ENCODE measurements around the gene STX11. TPM values are rescaled to one million over a fixed set of nuclear protein-coding genes. Genes with fewer than 3 reads are reported as not detected.

The STX11 gene
- total RNA-seq, 1 donor from 2014 or later: 26.4 TPM

DNA sequence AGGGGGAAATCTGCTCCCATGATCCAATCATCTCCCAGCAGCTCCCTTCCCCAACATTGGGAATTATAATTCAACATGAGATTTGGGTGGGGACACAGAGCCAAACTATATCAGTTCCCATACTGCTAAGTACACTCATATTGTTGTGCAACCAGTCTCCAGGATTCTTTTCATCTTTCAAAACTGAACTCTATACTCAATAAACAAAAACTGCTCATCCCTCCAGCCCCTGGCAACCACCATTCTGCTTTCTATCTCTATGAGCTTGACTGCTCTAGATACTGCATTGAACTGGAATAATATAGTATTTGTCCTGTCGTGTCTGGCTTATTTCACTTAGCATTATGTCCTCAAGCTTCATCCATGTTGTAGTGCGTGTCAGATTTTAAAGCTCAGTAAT, 42.9 kb downstream of the STX11 start:
- ChIA-PET POLR2A (no interaction called here), CTCF (no interaction called here)
- no peak overlapping the region for H3K27ac Mint-ChIP-seq

DNA sequence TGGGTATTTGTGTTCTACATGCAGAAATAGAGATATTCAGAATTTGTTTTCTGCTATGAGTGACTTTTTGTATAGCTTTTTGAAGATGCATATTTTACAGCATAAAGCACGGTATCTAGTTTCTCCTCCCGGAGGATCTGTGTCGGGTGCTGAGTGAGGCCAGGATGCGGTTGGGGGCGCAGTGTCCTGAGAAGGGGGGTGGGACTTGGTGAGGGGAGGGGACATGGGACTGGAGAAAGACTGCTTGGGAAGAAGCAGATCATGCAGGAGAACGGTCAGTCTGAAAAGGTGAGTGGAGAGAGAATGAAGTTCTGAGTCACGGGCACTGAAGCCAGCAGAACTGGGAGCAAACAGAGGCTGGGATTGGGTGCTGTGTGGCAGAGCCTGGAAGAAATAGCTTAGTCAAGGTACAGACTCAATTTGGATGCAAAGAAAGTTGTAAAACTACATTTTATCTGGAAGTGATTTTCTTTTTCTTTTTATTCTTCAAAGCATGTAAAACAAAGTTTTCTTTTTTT, 44.0 kb downstream of the STX11 start:
- TF ChIP-seq, protein P1, sequence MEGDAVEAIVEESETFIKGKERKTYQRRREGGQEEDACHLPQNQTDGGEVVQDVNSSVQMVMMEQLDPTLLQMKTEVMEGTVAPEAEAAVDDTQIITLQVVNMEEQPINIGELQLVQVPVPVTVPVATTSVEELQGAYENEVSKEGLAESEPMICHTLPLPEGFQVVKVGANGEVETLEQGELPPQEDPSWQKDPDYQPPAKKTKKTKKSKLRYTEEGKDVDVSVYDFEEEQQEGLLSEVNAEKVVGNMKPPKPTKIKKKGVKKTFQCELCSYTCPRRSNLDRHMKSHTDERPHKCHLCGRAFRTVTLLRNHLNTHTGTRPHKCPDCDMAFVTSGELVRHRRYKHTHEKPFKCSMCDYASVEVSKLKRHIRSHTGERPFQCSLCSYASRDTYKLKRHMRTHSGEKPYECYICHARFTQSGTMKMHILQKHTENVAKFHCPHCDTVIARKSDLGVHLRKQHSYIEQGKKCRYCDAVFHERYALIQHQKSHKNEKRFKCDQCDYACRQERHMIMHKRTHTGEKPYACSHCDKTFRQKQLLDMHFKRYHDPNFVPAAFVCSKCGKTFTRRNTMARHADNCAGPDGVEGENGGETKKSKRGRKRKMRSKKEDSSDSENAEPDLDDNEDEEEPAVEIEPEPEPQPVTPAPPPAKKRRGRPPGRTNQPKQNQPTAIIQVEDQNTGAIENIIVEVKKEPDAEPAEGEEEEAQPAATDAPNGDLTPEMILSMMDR (IDR thresholded peaks at IDR 0.05): no peak

More for the DNA sequence above, 42.9 kb downstream of the STX11 start:
- intact Hi-C loops (cut with micrococcal nuclease): no loop called here
- ATAC-seq (ENCODE audit: low read depth): no peak
- peaks cover 2% of the 10 kb centered on the region for H3K9me3 Mint-ChIP-seq
- TF ChIP-seq, protein P1 (IDR thresholded peaks at IDR 0.05): no peak
- H3K36me3 Mint-ChIP-seq (ENCODE audit: low read depth): peaks cover 7% of the 10 kb centered on the region
- no peaks in the 10 kb centered on the region for H3K4me1 Mint-ChIP-seq
- DNase-seq: no peak
- no peaks in the 10 kb centered on the region for H3K27me3 Mint-ChIP-seq
- no peak overlapping the region for H3K4me3 Mint-ChIP-seq

DNA sequence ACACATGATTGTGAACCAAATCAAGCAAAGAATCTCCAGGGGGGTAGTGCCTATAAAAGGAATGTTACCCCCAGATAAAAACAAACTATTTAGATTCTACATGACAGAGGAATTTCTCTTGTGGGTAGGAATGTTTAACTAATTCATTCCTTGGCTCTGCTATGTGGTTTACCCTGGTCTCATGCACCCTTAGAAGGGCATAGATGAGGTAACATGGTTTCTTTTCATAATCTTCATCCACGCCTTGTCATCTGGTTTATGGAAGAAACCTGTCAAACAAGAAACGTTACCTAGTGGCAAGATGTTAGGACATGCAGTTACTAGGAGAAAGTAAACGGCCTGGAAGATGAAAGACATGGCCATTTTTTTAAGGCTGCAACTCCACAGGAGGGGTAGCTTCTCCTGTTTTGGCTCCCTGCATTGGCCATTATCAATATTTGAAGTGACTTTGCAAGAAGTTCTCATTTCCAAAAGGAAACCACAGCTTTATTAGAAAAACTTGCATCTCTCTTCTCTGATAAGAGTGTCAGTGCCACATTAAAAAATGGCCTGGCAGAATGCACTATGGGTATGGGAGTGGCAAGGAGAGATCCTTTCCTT, 45.5 kb downstream of the STX11 start:
- TF ChIP-seq, protein P1 (IDR thresholded peaks at IDR 0.05): no peak
- H3K4me3 Mint-ChIP-seq: no peak overlapping the region
- H3K4me1 Mint-ChIP-seq: no peaks in the 10 kb centered on the region
- CTCF ChIA-PET: no interaction called here
- no peak for ATAC-seq (ENCODE audit: low read depth)
- peaks cover 10% of the 10 kb centered on the region for H3K9me3 Mint-ChIP-seq
- peaks cover 2% of the 10 kb centered on the region for H3K27me3 Mint-ChIP-seq
- no peak for DNase-seq
- H3K36me3 Mint-ChIP-seq (ENCODE audit: low read depth): peaks cover 2% of the 10 kb centered on the region
- POLR2A ChIA-PET: no interaction called here
- intact Hi-C loops (cut with micrococcal nuclease): no loop called here
- H3K27ac Mint-ChIP-seq: no peak overlapping the region

More for the DNA sequence above, 44.0 kb downstream of the STX11 start:
- H3K4me1 Mint-ChIP-seq: no peaks in the 10 kb centered on the region
- H3K36me3 Mint-ChIP-seq (ENCODE audit: low read depth): peaks cover under 1% of the 10 kb centered on the region
- CTCF ChIA-PET: no interaction called here
- no peak overlapping the region for H3K27ac Mint-ChIP-seq
- H3K9me3 Mint-ChIP-seq: peaks cover 9% of the 10 kb centered on the region
- POLR2A ChIA-PET: interaction anchor here (0.7 kb wide), 1 partner anchor 38 kb away, joined by 9 read pairs; no protein-coding TSS in a partner anchor
- intact Hi-C loops (cut with micrococcal nuclease): no loop called here
- no peaks in the 10 kb centered on the region for H3K27me3 Mint-ChIP-seq
- no peak overlapping the region for H3K4me3 Mint-ChIP-seq
- ATAC-seq (ENCODE audit: low read depth) (no peak), DNase-seq (no peak)

DNA sequence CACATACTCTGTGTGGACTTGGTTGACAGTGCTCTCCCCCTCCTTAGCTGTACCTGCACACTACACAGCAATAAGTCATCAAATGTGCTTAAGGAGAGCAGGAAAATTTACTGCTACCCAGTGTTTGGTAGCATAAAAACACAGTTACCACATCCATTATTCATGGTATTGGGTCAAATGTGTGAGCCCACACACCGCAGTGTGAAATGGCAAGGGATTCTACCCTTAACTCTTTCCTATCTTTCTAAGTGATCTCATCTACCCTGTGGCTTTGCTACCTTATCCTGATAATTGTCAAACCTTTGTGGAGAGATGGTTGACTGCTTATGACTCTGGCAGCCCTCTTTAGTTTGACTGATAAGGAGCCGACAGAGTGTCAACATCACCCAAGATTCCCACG, 47.6 kb downstream of the STX11 start:
- CTCF ChIA-PET: no interaction called here
- no peak for ATAC-seq (ENCODE audit: low read depth)
- Mint-ChIP-seq H3K9me3 (peaks cover 22% of the 10 kb centered on the region), H3K36me3 (ENCODE audit: low read depth) (peaks cover 2% of the 10 kb centered on the region), H3K27ac (no peak overlapping the region), H3K4me3 (no peak overlapping the region), H3K27me3 (peaks cover 2% of the 10 kb centered on the region), H3K4me1 (no peaks in the 10 kb centered on the region)
- no peak for DNase-seq
- TF ChIP-seq, protein P1 (IDR thresholded peaks at IDR 0.05): no peak
- intact Hi-C loops (cut with micrococcal nuclease): no loop called here
- POLR2A ChIA-PET: no interaction called here

DNA sequence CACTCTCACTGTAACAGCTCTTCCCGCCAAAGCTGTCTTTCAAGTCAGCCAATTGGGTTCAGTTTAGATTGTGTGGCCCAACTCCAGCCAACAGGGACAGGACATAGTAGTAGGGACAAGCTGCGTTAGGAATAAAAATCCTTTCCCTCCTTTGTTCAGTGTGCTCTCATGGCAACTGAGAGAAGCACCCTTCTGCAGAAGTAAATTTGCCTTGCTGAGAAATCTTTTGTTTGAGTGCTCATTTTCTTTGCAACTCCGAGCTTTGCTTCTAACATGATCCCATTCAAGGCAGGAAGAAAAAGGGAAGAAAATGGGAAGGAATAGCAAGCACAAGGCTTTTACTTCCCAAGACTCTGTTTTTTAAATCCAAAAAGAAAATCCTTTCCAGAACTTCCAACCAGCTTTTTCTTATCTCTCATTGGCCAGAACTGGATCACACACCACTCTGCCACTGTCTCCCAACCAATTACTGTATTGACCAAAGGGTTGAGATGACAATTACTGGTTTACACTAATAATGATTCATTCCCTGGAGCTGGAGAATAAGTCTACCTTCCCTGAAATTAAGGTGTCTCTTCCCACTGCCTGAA, 52.7 kb downstream of the STX11 start:
- H3K4me3 Mint-ChIP-seq: no peak overlapping the region
- H3K36me3 Mint-ChIP-seq (ENCODE audit: low read depth): peaks cover 2% of the 10 kb centered on the region
- H3K9me3 Mint-ChIP-seq: peaks cover 43% of the 10 kb centered on the region
- intact Hi-C loops (cut with micrococcal nuclease): no loop called here
- ChIA-PET CTCF (no interaction called here), POLR2A (interaction anchor here (0.6 kb wide), 1 partner anchor 63 kb away, joined by 4 read pairs; no protein-coding TSS in a partner anchor)
- H3K4me1 Mint-ChIP-seq: no peaks in the 10 kb centered on the region
- H3K27me3 Mint-ChIP-seq: peaks cover 7% of the 10 kb centered on the region
- no peak overlapping the region for H3K27ac Mint-ChIP-seq
- DNase-seq: no peak
- no peak for ATAC-seq (ENCODE audit: low read depth)
- TF ChIP-seq, protein P1 (IDR thresholded peaks at IDR 0.05): no peak

All from activated B cell treated with CpG ODN at 0.5 μM for 24 hours (primary cell).